CD14-positive monocyte (primary cell): ENCODE results near the gene ATP8B2. TPM values are rescaled to one million over a fixed set of nuclear protein-coding genes. Genes with fewer than 3 reads are reported as not detected.
"Not testable (repeated sequence)": the region's sequence is repeated elsewhere in the genome, so short reads cannot be mapped to it uniquely, and the experiment has no call there.

Experiments
- DNase-seq, 3 donors: peaks; one replicate each; pipeline ENCODE4 v3.0.0-alpha.2; 2011 to 2022
- H2AFZ ChIP-seq: 2 replicates; pipeline ENCODE4 v1.6.0; 2012; ENCODE audit warnings: mild to moderate bottlenecking, low read depth, low read length, inconsistent platforms; ENCODE audit not compliant: insufficient read depth, poor library complexity, severe bottlenecking
- H3K27ac ChIP-seq, 2 donors: 1 replicate in 1 of 2; 2 replicates in 1 of 2; pipeline ENCODE4 v1.5.1; 2012 to 2013; ENCODE audit warnings: low read length in 2 of 2, control low read depth in 1 of 2, inconsistent platforms in 1 of 2, low read depth in 1 of 2, mild to moderate bottlenecking in 1 of 2
- H3K27me3 ChIP-seq, 2 donors: one replicate each; pipeline versions ENCODE4 v1.6.0 to v1.6.1; 2011 to 2013; ENCODE audit warnings: low read length in 2 of 2; ENCODE audit not compliant: control insufficient read depth in 2 of 2, insufficient read depth in 2 of 2
- H3K36me3 ChIP-seq, 2 donors: replicated peaks in 1 of 2; 1 replicate in 1 of 2; 2 replicates in 1 of 2; pipeline versions ENCODE4 v1.5.1 to v1.6.1; 2012 to 2013; ENCODE audit warnings: low read length in 2 of 2, control low read depth in 1 of 2, inconsistent platforms in 1 of 2, mild to moderate bottlenecking in 1 of 2; ENCODE audit not compliant: insufficient read depth in 2 of 2, control insufficient read depth in 1 of 2
- H3K4me1 ChIP-seq, 2 donors: 1 replicate in 1 of 2; 2 replicates in 1 of 2; pipeline versions ENCODE4 v1.5.1 to v1.6.1; 2012 to 2013; ENCODE audit warnings: low read length in 2 of 2, control low read depth in 1 of 2, inconsistent platforms in 1 of 2, mild to moderate bottlenecking in 1 of 2, moderate library complexity in 1 of 2; ENCODE audit not compliant: insufficient read depth in 2 of 2, control insufficient read depth in 1 of 2
- H3K4me2 ChIP-seq: replicated peaks from 2 replicates; pipeline ENCODE3; 2012; ENCODE audit warnings: low read length, moderate library complexity, mild to moderate bottlenecking; ENCODE audit not compliant: poor library complexity, severe bottlenecking; ENCODE audit errors: extremely low read depth
- H3K4me3 ChIP-seq, 3 experiments: fragments of 200-600 bp in 1 of 3; sonication (generic) in 1 of 3; replicated peaks in 1 of 3; 1 replicate in 2 of 3; 2 replicates in 1 of 3; pipeline ENCODE4 v1.5.1; 2011 to 2013; ENCODE audit warnings: low read length in 3 of 3, mild to moderate bottlenecking in 3 of 3, control low read depth in 2 of 3, low read depth in 2 of 3, inconsistent platforms in 1 of 3, moderate library complexity in 1 of 3
- H3K79me2 ChIP-seq: 2 replicates; pipeline ENCODE4 v1.6.0; 2012; ENCODE audit warnings: mild to moderate bottlenecking, control low read depth, inconsistent platforms, low read length, moderate library complexity; ENCODE audit not compliant: insufficient read depth
- H3K9ac ChIP-seq: 2 replicates; pipeline ENCODE4 v1.6.0; 2017; ENCODE audit warnings: low read length, mild to moderate bottlenecking; ENCODE audit not compliant: insufficient read depth, poor library complexity, severe bottlenecking
- H3K9me3 ChIP-seq, 2 donors: replicated peaks in 1 of 2; 1 replicate in 1 of 2; 2 replicates in 1 of 2; pipeline versions ENCODE4 v1.5.1 to v1.6.1; 2012 to 2013; ENCODE audit warnings: low read length in 2 of 2, control low read depth in 1 of 2; ENCODE audit not compliant: control insufficient read depth in 1 of 2, insufficient read depth in 1 of 2
- H4K20me1 ChIP-seq: 2 replicates; pipeline ENCODE4 v1.6.0; 2012; ENCODE audit warnings: mild to moderate bottlenecking, low read length, control low read depth, moderate library complexity; ENCODE audit not compliant: insufficient read depth
- H3K27ac Mint-ChIP-seq, 7 donors: one replicate each; pipeline ENCODE4 v1.8.0; 2020; ENCODE audit warnings: mild to moderate bottlenecking in 7 of 7, mixed read lengths in 7 of 7, moderate library complexity in 6 of 7, inconsistent platforms in 2 of 7
- H3K27me3 Mint-ChIP-seq, 3 donors: one replicate each; pipeline ENCODE4 v1.8.0; 2021 to 2022; ENCODE audit warnings: low read depth in 3 of 3, mild to moderate bottlenecking in 3 of 3, mixed read lengths in 3 of 3, moderate library complexity in 3 of 3, inconsistent platforms in 1 of 3
- H3K36me3 Mint-ChIP-seq, 2 donors: one replicate each; pipeline ENCODE4 v1.8.0; 2020; ENCODE audit warnings: mixed read lengths in 2 of 2, inconsistent platforms in 1 of 2, mild to moderate bottlenecking in 1 of 2
- H3K4me1 Mint-ChIP-seq: one replicate; pipeline ENCODE4 v1.8.0; 2020; ENCODE audit warnings: mild to moderate bottlenecking, mixed read lengths
- H3K4me3 Mint-ChIP-seq, 2 donors: one replicate each; pipeline ENCODE4 v1.8.0; 2020; ENCODE audit warnings: mild to moderate bottlenecking in 2 of 2, mixed read lengths in 2 of 2, moderate library complexity in 1 of 2
- H3K9me3 Mint-ChIP-seq, 7 donors: one replicate each; pipeline ENCODE4 v1.8.0; 2020 to 2022; ENCODE audit warnings: mixed read lengths in 7 of 7, mild to moderate bottlenecking in 6 of 7, moderate library complexity in 6 of 7, inconsistent platforms in 2 of 7
- WGBS: methylation state at CpG from one replicate; pipeline ENCODE4 v1.1.5; 2013; ENCODE audit warnings: missing lambda C conversion rate; ENCODE audit not compliant: insufficient coverage; 5-methylcytosine and 5-hydroxymethylcytosine counted together
- intact Hi-C, 2 donors: fragments of 100-400 bp; cut with micrococcal nuclease; formaldehyde crosslinking; loops; one replicate each; pipeline versions ENCODE4 v1.15.0 to v1.15.1; 2023
- polyA plus RNA-seq, 3 donors: library from polyadenylated mRNA; depleted of rRNA in 1 of 3; unstranded in 2 of 3; stranded (reverse) in 1 of 3; fragments of 300-500 nt in 2 of 3; fragments of >200 nt in 1 of 3; fragmentation: Illumina TruSeq in 2 of 3; gene quantifications; 1 replicate in 2 of 3; 2 replicates in 1 of 3; pipeline ENCODE4 v1.2.3, GENCODE V29; 2012 to 2021
- TF ChIP-seq, protein P1 (sequence below): fragments of 200-600 bp; IDR thresholded peaks from one replicate; pipeline ENCODE4 v1.8.0; 2022; ENCODE audit warnings: antibody characterized with exemption, mild to moderate bottlenecking

The ATP8B2 gene
- polyA plus RNA-seq, 3 donors: 0.46 to 2.2 (median 0.98) TPM

GRCh38 chr1:154320882-154321608, 4.3 kb upstream of the ATP8B2 start, which contains the start of gene AQP10:
Gene AQP10 (plus strand): TSS chr1:154321093. CDS start chr1:154321156, 63 bp downstream.
- Histone ChIP-seq H3K9ac (no peak within 1 kb of the TSS), H3K4me1 (peaks cover 13 to 19% of the 10 kb centered on the region in 2 donors), H3K4me3 (no peak within 1 kb of the TSS), H4K20me1 (no peaks in the 10 kb centered on the region), H3K27me3 (peaks cover 0 to 10% of the 10 kb centered on the region in 2 donors), H3K79me2 (no peaks in the 10 kb centered on the region), H2AFZ (no peak within 1 kb of the TSS), H3K27ac (no peak within 1 kb of the TSS), H3K36me3 (no peaks in the 10 kb centered on the region), H3K9me3 (peaks cover 4 to 9% of the 10 kb centered on the region in 2 donors), H3K4me2 (no peak within 1 kb of the TSS)
- H3K9me3 Mint-ChIP-seq: peaks cover 0 to 24% (median 14%) of the 10 kb centered on the region in 7 donors
- TF ChIP-seq, protein P1, sequence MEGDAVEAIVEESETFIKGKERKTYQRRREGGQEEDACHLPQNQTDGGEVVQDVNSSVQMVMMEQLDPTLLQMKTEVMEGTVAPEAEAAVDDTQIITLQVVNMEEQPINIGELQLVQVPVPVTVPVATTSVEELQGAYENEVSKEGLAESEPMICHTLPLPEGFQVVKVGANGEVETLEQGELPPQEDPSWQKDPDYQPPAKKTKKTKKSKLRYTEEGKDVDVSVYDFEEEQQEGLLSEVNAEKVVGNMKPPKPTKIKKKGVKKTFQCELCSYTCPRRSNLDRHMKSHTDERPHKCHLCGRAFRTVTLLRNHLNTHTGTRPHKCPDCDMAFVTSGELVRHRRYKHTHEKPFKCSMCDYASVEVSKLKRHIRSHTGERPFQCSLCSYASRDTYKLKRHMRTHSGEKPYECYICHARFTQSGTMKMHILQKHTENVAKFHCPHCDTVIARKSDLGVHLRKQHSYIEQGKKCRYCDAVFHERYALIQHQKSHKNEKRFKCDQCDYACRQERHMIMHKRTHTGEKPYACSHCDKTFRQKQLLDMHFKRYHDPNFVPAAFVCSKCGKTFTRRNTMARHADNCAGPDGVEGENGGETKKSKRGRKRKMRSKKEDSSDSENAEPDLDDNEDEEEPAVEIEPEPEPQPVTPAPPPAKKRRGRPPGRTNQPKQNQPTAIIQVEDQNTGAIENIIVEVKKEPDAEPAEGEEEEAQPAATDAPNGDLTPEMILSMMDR: no peak
- peaks cover 15% of the 10 kb centered on the region for H3K4me1 Mint-ChIP-seq
- DNase-seq: no peak
- intact Hi-C loops: no loop called here
- H3K36me3 Mint-ChIP-seq: peaks cover 2 to 3% of the 10 kb centered on the region in 2 donors
- H3K4me3 Mint-ChIP-seq: peak within 1 kb of the TSS in 1 of 2 donors; percentile 26
- no peak within 1 kb of the TSS for H3K27ac Mint-ChIP-seq
- peaks cover 19 to 47% (median 28%) of the 10 kb centered on the region in 3 donors for H3K27me3 Mint-ChIP-seq
- WGBS: no CpG with 5 or more reads among the region's 9 CpGs

- DNase-seq, H3K27ac Mint-ChIP-seq, H3K9ac ChIP-seq, H2AFZ ChIP-seq, intact Hi-C loops, H3K4me3 Mint-ChIP-seq, H3K27ac ChIP-seq, H3K4me2 ChIP-seq, H4K20me1 ChIP-seq, H3K36me3 Mint-ChIP-seq, H3K9me3 ChIP-seq, H3K36me3 ChIP-seq, H3K79me2 ChIP-seq, H3K4me3 ChIP-seq: not testable (repeated sequence)
- H3K27me3 ChIP-seq: peaks cover 0 to 15% of the 10 kb centered on the region in 2 donors
- Mint-ChIP-seq H3K4me1 (peaks cover 20% of the 10 kb centered on the region), H3K27me3 (peaks cover 22 to 53% (median 30%) of the 10 kb centered on the region in 3 donors), H3K9me3 (peaks cover 0 to 18% (median 10%) of the 10 kb centered on the region in 7 donors)
- peaks cover 18 to 24% of the 10 kb centered on the region in 2 donors for H3K4me1 ChIP-seq
These were observed 3.8 kb upstream of the ATP8B2 start for GRCh38 chr1:154321609-154321934.
